Gastrocnemius medialis (tissue), 4 donors: ENCODE results near the gene ADD3.

ENCODE experiments used
- POLR2A ChIP-seq, 2 donors: fragments of 450-650 bp; IDR thresholded peaks; one replicate each; pipeline ENCODE4 v1.6.1; 2017; ENCODE audit warnings: antibody characterized with exemption in 2 of 2, mild to moderate bottlenecking in 2 of 2, moderate library complexity in 2 of 2
- TF ChIP-seq, protein P1 (sequence below), 5 experiments: fragments of 450-650 bp in 3 of 5; fragments of 200-600 bp in 2 of 5; sonication (generic) in 2 of 5; IDR thresholded peaks in 4 of 5; conservative IDR thresholded peaks in 1 of 5; 1 replicate in 4 of 5; 2 replicates in 1 of 5; pipeline ENCODE4 v1.5.1; 2016 to 2019; ENCODE audit warnings: antibody characterized with exemption in 5 of 5, mild to moderate bottlenecking in 3 of 5, moderate library complexity in 3 of 5

DNA sequence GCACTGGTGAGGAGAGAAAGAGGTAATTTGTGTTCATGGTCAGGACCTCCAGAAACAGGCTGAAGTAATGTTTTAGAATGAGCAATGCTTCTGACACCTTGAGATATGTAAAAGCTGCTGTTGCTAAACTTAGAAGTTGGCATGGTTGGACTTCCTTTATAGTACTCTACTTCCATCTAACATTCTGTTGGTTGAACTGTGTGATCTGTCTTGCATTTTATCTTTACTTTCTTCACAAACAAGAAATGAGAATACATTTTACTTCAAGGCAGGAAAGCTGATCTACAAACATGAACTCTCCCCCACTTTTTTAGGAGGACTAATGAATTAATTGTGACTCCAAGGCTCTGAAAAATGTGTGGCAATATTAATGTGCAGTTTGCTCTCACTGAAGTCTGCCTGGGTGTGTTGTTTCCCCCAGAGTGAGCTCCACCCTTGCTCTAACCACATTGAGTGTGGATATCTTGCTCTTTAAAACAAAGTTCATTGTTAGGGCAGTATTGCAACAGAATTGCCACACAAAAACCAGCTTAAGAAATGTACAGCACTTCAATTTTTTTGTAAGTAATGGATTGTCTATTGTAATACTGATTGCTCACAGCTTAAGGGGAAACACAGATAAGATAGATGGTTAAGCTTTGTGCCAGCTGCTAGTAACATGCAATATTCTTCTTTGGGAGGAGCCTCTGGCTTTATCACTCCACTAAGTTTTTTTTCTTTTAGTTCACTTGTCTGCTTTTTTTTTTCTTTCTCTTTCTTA is 69.0 kb downstream of the ADD3 start:
- TF ChIP-seq, protein P1, sequence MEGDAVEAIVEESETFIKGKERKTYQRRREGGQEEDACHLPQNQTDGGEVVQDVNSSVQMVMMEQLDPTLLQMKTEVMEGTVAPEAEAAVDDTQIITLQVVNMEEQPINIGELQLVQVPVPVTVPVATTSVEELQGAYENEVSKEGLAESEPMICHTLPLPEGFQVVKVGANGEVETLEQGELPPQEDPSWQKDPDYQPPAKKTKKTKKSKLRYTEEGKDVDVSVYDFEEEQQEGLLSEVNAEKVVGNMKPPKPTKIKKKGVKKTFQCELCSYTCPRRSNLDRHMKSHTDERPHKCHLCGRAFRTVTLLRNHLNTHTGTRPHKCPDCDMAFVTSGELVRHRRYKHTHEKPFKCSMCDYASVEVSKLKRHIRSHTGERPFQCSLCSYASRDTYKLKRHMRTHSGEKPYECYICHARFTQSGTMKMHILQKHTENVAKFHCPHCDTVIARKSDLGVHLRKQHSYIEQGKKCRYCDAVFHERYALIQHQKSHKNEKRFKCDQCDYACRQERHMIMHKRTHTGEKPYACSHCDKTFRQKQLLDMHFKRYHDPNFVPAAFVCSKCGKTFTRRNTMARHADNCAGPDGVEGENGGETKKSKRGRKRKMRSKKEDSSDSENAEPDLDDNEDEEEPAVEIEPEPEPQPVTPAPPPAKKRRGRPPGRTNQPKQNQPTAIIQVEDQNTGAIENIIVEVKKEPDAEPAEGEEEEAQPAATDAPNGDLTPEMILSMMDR (IDR thresholded peaks at IDR 0.05 in 4 of 5, conservative IDR thresholded peaks at IDR 0.05 in 1 of 5), result no peak
- TF ChIP-seq POLR2A (IDR thresholded peaks at IDR 0.05), result no peak
